Stomach (tissue), 9 donors: ENCODE results near the gene GRIN2C. TPM values are rescaled to one million over a fixed set of nuclear protein-coding genes. Genes with fewer than 3 reads are reported as not detected.
A peak's percentile ranks its signal among the peaks of the same experiment; 100 is the strongest.

Source experiments
- DNase-seq, 2 donors: peaks; one replicate each; pipeline versions ENCODE4 v3.0.0 to v3.0.0-alpha.2; 2013 to 2019
- H3K27ac ChIP-seq, 5 donors: fragments of 200-600 bp in 4 of 5; sonication (generic) in 4 of 5; one replicate each; pipeline ENCODE4 v1.5.1; 2013 to 2019; ENCODE audit warnings: mild to moderate bottlenecking in 1 of 5, moderate library complexity in 1 of 5
- H3K27me3 ChIP-seq, 3 donors: fragments of 200-600 bp; sonication (generic); one replicate each; pipeline ENCODE4 v1.5.1; 2017 to 2019; ENCODE audit warnings: mixed run types in 1 of 3
- H3K36me3 ChIP-seq, 4 donors: fragments of 200-600 bp; sonication (generic); 1 replicate in 3 of 4; 2 replicates in 1 of 4; pipeline ENCODE4 v1.5.1; 2016 to 2019
- H3K4me1 ChIP-seq, 4 donors: fragments of 200-600 bp; sonication (generic); one replicate each; pipeline ENCODE4 v1.5.1; 2016 to 2019
- H3K4me3 ChIP-seq, 4 donors: fragments of 200-600 bp; sonication (generic) in 3 of 4; one replicate each; pipeline ENCODE4 v1.5.1; 2016 to 2019; ENCODE audit warnings: mild to moderate bottlenecking in 1 of 4
- H3K9me3 ChIP-seq, 4 donors: fragments of 200-600 bp; sonication (generic); one replicate each; pipeline ENCODE4 v1.5.1; 2016 to 2019
- CTCF ChIP-seq, 7 experiments: fragments of 450-650 bp in 4 of 7; fragments of 200-600 bp in 3 of 7; sonication (generic) in 3 of 7; IDR thresholded peaks; one replicate each; pipeline ENCODE4 v1.5.1; 2016 to 2019; ENCODE audit warnings: antibody characterized with exemption in 7 of 7, control low read depth in 2 of 7, mild to moderate bottlenecking in 1 of 7
- EP300 ChIP-seq: sonication (generic); formaldehyde crosslinking; IDR thresholded peaks from one replicate; pipeline ENCODE4 v1.6.1; 2017; ENCODE audit warnings: antibody characterized with exemption
- POLR2A ChIP-seq, 4 donors: fragments of 450-650 bp; IDR thresholded peaks; one replicate each; pipeline ENCODE4 v1.6.1; 2016; ENCODE audit warnings: antibody characterized with exemption in 4 of 4, control low read depth in 2 of 4, mild to moderate bottlenecking in 1 of 4, moderate library complexity in 1 of 4
- POLR2AphosphoS5 ChIP-seq, 3 donors: sonication (generic); formaldehyde crosslinking; IDR thresholded peaks; one replicate each; pipeline ENCODE4 v1.6.1; 2016; ENCODE audit warnings: antibody characterized with exemption in 3 of 3
- WGBS, 5 donors: extraction: QIAGEN DNeasy Blood & Tissue Kit in 3 of 5; methylation state at CpG; one replicate each; pipeline versions ENCODE4 v1.1.5 to v1.1.7; 2013 to 2018; 5-methylcytosine and 5-hydroxymethylcytosine counted together
- intact Hi-C: fragments of 100-400 bp; cut with DNase I; formaldehyde crosslinking; loops from one replicate; pipeline ENCODE4 v1.15.1; 2023; ENCODE audit warnings: low total_unique reads
- polyA plus RNA-seq, 3 donors: library from polyadenylated mRNA; stranded (reverse); fragments of 200-250 nt; gene quantifications; one replicate each; pipeline ENCODE4 v1.2.3, GENCODE V29; 2013
- total RNA-seq, 5 donors: library from RNA; depleted of rRNA; stranded (reverse); fragments of >200 nt; gene quantifications; one replicate each; pipeline versions ENCODE4 v1.1.0 to v1.2.3, GENCODE V29; 2014 to 2016
- donor health status: healthy with polysubstance abuse.
- donor health status: Bipolar disorder and iron deficiency.
- donor health status: healthy.

Gene GRIN2C
- total and polyA plus RNA-seq, 8 donors = 0.33 to 0.55 TPM; not detected in 6

- Histone ChIP-seq H3K4me3 (no peak overlapping the region), H3K4me1 (peaks cover 28 to 39% (median 34%) of the 10 kb centered on the region in 4 donors), H3K27ac (no peak overlapping the region), H3K36me3 (peaks cover 0 to 7% (median 0%) of the 10 kb centered on the region in 4 donors), H3K27me3 (peaks cover 17 to 51% (median 39%) of the 10 kb centered on the region in 3 donors), H3K9me3 (no peaks in the 10 kb centered on the region)
- no peak for DNase-seq
- 81 to 92% (median 88%) methylated on average over 18 to 25 of the region's 25 CpGs for WGBS, 5 donors
- no peak for TF ChIP-seq EP300
- intact Hi-C loops = loop anchor here (5.0 kb wide), 2 partner anchors 71 to 121 kb away; no protein-coding TSS in a partner anchor
Measured at GRCh38 chr17:74863420-74864296, 4.0 kb upstream of the GRIN2C start.

- WGBS, 5 donors = 81 to 92% (median 84%) methylated on average over 3 to 6 of the region's 6 CpGs
- peaks cover 17 to 59% (median 44%) of the 10 kb centered on the region in 3 donors for H3K27me3 ChIP-seq
Measured at GRCh38 chr17:74862919-74863318, 3.2 kb upstream of the GRIN2C start.

GRCh38 chr17:74862108-74862901 lies 2.6 kb upstream of the GRIN2C start:
- intact Hi-C loops = loop anchor here (5.0 kb wide), 2 partner anchors 70 to 120 kb away; no protein-coding TSS in a partner anchor
- Histone ChIP-seq H3K9me3 (no peaks in the 10 kb centered on the region), H3K27me3 (peaks cover 17 to 65% (median 44%) of the 10 kb centered on the region in 3 donors), H3K4me1 (peaks cover 28 to 39% (median 34%) of the 10 kb centered on the region in 4 donors), H3K4me3 (peak overlapping the region in 2 of 4 donors; percentile 11 to 29), H3K27ac (no peak overlapping the region), H3K36me3 (peaks cover 0 to 7% (median 0%) of the 10 kb centered on the region in 4 donors)
- TF ChIP-seq CTCF (IDR thresholded peaks at IDR 0.05) (peak in 5 of 7 experiments; percentile 52 to 68 (median 57)), POLR2A (IDR thresholded peaks at IDR 0.05) (no peak)
- DNase-seq = peak; percentile 70 to 87
- 39 to 49% (median 45%) methylated on average over 20 to 25 of the region's 25 CpGs for WGBS, 5 donors

More at GRCh38 chr17:74862919-74863318, 3.2 kb upstream of the GRIN2C start:
- Histone ChIP-seq H3K4me1 (peaks cover 28 to 39% (median 34%) of the 10 kb centered on the region in 4 donors), H3K27ac (no peak overlapping the region), H3K36me3 (peaks cover 0 to 7% (median 0%) of the 10 kb centered on the region in 4 donors), H3K9me3 (no peaks in the 10 kb centered on the region), H3K4me3 (no peak overlapping the region)
- no peak for DNase-seq
- intact Hi-C loops = loop anchor here (5.0 kb wide), 2 partner anchors 71 to 121 kb away; no protein-coding TSS in a partner anchor
- TF ChIP-seq POLR2A (IDR thresholded peaks at IDR 0.05) (no peak), POLR2AphosphoS5 (IDR thresholded peaks at IDR 0.05) (no peak), CTCF (IDR thresholded peaks at IDR 0.05) (no peak), EP300 (no peak)

GRCh38 chr17:74861662-74862107 lies 2.0 kb upstream of the GRIN2C start:
- 0 to 21% (median 4%) methylated on average over 1 to 36 of the region's 36 CpGs for WGBS, 5 donors
- Histone ChIP-seq H3K9me3 (no peaks in the 10 kb centered on the region), H3K4me3 (peak overlapping the region; percentile 11 to 31 (median 26)), H3K36me3 (peaks cover 0 to 7% (median 0%) of the 10 kb centered on the region in 4 donors), H3K27ac (no peak overlapping the region), H3K4me1 (peaks cover 28 to 39% (median 34%) of the 10 kb centered on the region in 4 donors), H3K27me3 (peaks cover 17 to 71% (median 44%) of the 10 kb centered on the region in 3 donors)
- intact Hi-C loops = loop anchor here (5.0 kb wide), 2 partner anchors 69 to 119 kb away; no protein-coding TSS in a partner anchor
- no peak for DNase-seq
- TF ChIP-seq POLR2A (IDR thresholded peaks at IDR 0.05) (no peak), EP300 (no peak), CTCF (IDR thresholded peaks at IDR 0.05) (no peak), POLR2AphosphoS5 (IDR thresholded peaks at IDR 0.05) (no peak)
